GM12878 (cell line): ENCODE data around the gene EFHC1. TPM values are rescaled to one million over a fixed set of nuclear protein-coding genes. Genes with fewer than 3 reads are reported as not detected.

Source experiments
- ATAC-seq: fragments of 200-7000 bp; cut with Tn5 transposase; 3 replicates; pipeline ENCODE4 v1.9.1; 2020; ENCODE audit warnings: mild to moderate bottlenecking, moderate library complexity
- BruUV-seq: library from RNA; stranded (reverse); fragments of 400-500 nt; replicated peaks from 2 replicates; lab custom pipeline; 2021; lab: Mats Ljungman, UMichigan
- CTCF ChIA-PET: fragments of 300-600 bp; sonication (Branson Sonifier 250); formaldehyde crosslinking; extraction: SDS; loops from one replicate; lab custom pipeline; 2021; ENCODE audit warnings: inconsistent platforms; lab: Yijun Ruan, JAX
- POLR2A ChIA-PET: fragments of 350-600 bp; formaldehyde crosslinking; extraction: SDS; loops from one replicate; lab custom pipeline; 2021; ENCODE audit warnings: inconsistent platforms; lab: Charles Lee
- RAD21 ChIA-PET: fragments of 300-600 bp; sonication (Branson Sonifier 250); formaldehyde crosslinking; loops from one replicate; lab custom pipeline; 2023; ENCODE audit warnings: antibody characterized with exemption; ENCODE audit not compliant: unreplicated experiment; lab: Charles Lee
- SMC1A ChIA-PET: fragments of 300-600 bp; sonication (Branson Sonifier 250); formaldehyde crosslinking; loops from one replicate; lab custom pipeline; 2023; ENCODE audit not compliant: unreplicated experiment, uncharacterized antibody; lab: Charles Lee
- DNase-seq: peaks from one replicate; pipeline ENCODE4 v3.0.0-alpha.2; 2011; ENCODE audit warnings: low read depth, low spot score
- FAIRE-seq: peaks from 3 replicates; lab custom pipeline; 2011; peaks lifted over from hg19 to GRCh38; lab: Jason Lieb, UNC
- H2AFZ ChIP-seq: 2 replicates; pipeline ENCODE4 v1.6.0; 2011; ENCODE audit warnings: low read depth, low read length, control low read depth; ENCODE audit not compliant: control insufficient read depth
- H3K27ac ChIP-seq: 2 replicates; pipeline ENCODE4 v1.5.1; 2011; ENCODE audit warnings: control low read depth; ENCODE audit not compliant: control insufficient read depth, insufficient read depth
- H3K27me3 ChIP-seq, 2 experiments: replicated peaks in 1 of 2; 2 replicates each; pipeline versions ENCODE4 v1.6.0 to v1.6.1; 2011; ENCODE audit warnings: low read length in 1 of 2; ENCODE audit not compliant: control insufficient read depth in 2 of 2, insufficient read depth in 2 of 2
- H3K36me3 ChIP-seq, 2 experiments: 2 replicates each; pipeline ENCODE4 v1.5.1; 2011; ENCODE audit warnings: low read length in 1 of 2; ENCODE audit not compliant: control insufficient read depth in 2 of 2, insufficient read depth in 2 of 2
- H3K4me1 ChIP-seq: 2 replicates; pipeline ENCODE4 v1.6.1; 2011; ENCODE audit warnings: mild to moderate bottlenecking, low read length, moderate library complexity, mixed read lengths; ENCODE audit not compliant: control insufficient read depth, insufficient read depth
- H3K4me2 ChIP-seq: 2 replicates; pipeline ENCODE4 v1.6.0; 2011; ENCODE audit warnings: control low read depth; ENCODE audit not compliant: control insufficient read depth, insufficient read depth
- H3K4me3 ChIP-seq: fragments of 200-600 bp; sonication (generic); 2 replicates; pipeline ENCODE4 v1.5.1; 2016
- H3K79me2 ChIP-seq: 2 replicates; pipeline ENCODE4 v1.6.0; 2011; ENCODE audit warnings: low read length; ENCODE audit not compliant: control insufficient read depth, insufficient read depth
- H3K9ac ChIP-seq: 2 replicates; pipeline ENCODE4 v1.8.0; 2011; ENCODE audit warnings: low read length, control low read depth, mixed read lengths; ENCODE audit not compliant: control insufficient read depth, insufficient read depth
- H3K9me3 ChIP-seq: replicated peaks from 3 replicates; pipeline ENCODE4 v1.5.1; 2011; ENCODE audit warnings: mild to moderate bottlenecking, low read length; ENCODE audit not compliant: control insufficient read depth, insufficient read depth
- H4K20me1 ChIP-seq: 2 replicates; pipeline ENCODE4 v1.6.0; 2011; ENCODE audit not compliant: control insufficient read depth, insufficient read depth
- CBX3 ChIP-seq: fragments of 200-600 bp; sonication (generic); IDR thresholded peaks from 2 replicates; pipeline ENCODE4 v1.6.1; 2016; ENCODE audit warnings: low read depth, borderline replicate concordance
- HDGF ChIP-seq: fragments of 450-650 bp; IDR thresholded peaks from 2 replicates; pipeline ENCODE4 v1.6.1; 2016; ENCODE audit warnings: antibody characterized with exemption
- KAT2A ChIP-seq: conservative IDR thresholded peaks from 2 replicates; pipeline ENCODE4 v1.6.1; 2011; ENCODE audit warnings: low read depth, low read length; ENCODE audit not compliant: control insufficient read depth
- NFXL1 ChIP-seq: fragments of 450-650 bp; IDR thresholded peaks from 2 replicates; pipeline ENCODE4 v1.6.1; 2017; ENCODE audit warnings: antibody characterized with exemption, mild to moderate bottlenecking, borderline replicate concordance
- NFYA ChIP-seq: IDR thresholded peaks from 2 replicates; pipeline ENCODE4 v1.6.1; 2011; ENCODE audit warnings: low read depth, mild to moderate bottlenecking, low read length, improper control_type of control experiment, borderline replicate concordance
- RAD21 ChIP-seq: IDR thresholded peaks from 2 replicates; pipeline ENCODE4 v1.6.1; 2011; ENCODE audit warnings: mild to moderate bottlenecking, low read depth, low read length, moderate library complexity; ENCODE audit not compliant: insufficient read depth
- RCOR1 ChIP-seq: conservative IDR thresholded peaks from 2 replicates; pipeline ENCODE4 v1.6.1; 2012; ENCODE audit warnings: low read depth, low read length, improper control_type of control experiment
- RELA ChIP-seq: fragments of 450-650 bp; IDR thresholded peaks from 2 replicates; pipeline ENCODE4 v1.8.0; 2014; ENCODE audit warnings: borderline replicate concordance; ENCODE audit not compliant: partially characterized antibody
- TAF1 ChIP-seq: IDR thresholded peaks from 2 replicates; pipeline ENCODE4 v1.6.1; 2011; ENCODE audit warnings: mild to moderate bottlenecking, low read depth, low read length, borderline replicate concordance
- TCF12 ChIP-seq: IDR thresholded peaks from 2 replicates; pipeline ENCODE4 v1.6.1; 2011; ENCODE audit warnings: low read depth, mild to moderate bottlenecking, low read length
- WRNIP1 ChIP-seq: IDR thresholded peaks from 2 replicates; pipeline ENCODE4 v1.6.1; 2011; ENCODE audit warnings: low read depth, low read length, improper control_type of control experiment, borderline replicate concordance
- WGBS: methylation state at CpG from one replicate; pipeline ENCODE4 v1.1.6; 2016; ENCODE audit warnings: low lambda C conversion rate; ENCODE audit not compliant: insufficient replicate concordance, insufficient coverage; ENCODE audit errors: missing lambda C conversion rate; 5-methylcytosine and 5-hydroxymethylcytosine counted together
- in situ Hi-C: fragments of 300-500 bp; cut with MboI; formaldehyde crosslinking; loops from 9 replicates; pipeline ENCODE4 v1.14.3; 2018; ENCODE audit warnings: mixed read lengths
- intact Hi-C: fragments of 100-400 bp; cut with micrococcal nuclease; formaldehyde crosslinking; loops from one replicate; pipeline ENCODE4 v1.14.2; 2022; ENCODE audit not compliant: unreplicated experiment
- polyA plus RNA-seq, 11 experiments: library from polyadenylated mRNA; depleted of rRNA in 4 of 11; unstranded in 6 of 11; stranded (reverse) in 5 of 11; fragments of >200 nt; fragmentation: Nextera tagmentation in 4 of 11; fragmentation: Illumina TruSeq in 1 of 11; extraction: Ambion mirVana in 4 of 11; extraction: Trizol in 1 of 11; gene quantifications; 1 replicate in 1 of 11; 2 replicates in 10 of 11; pipeline versions ENCODE4 v1.2.1 to v1.2.3, GENCODE V29; 2011 to 2016; ENCODE audit warnings: inconsistent platforms in 2 of 11, missing spikeins in 2 of 11, low read depth in 1 of 11
- total RNA-seq, 4 experiments: library from RNA; depleted of rRNA in 3 of 4; stranded (reverse); fragments of >200 nt in 3 of 4; fragmentation: Illumina TruSeq in 1 of 4; extraction: Trizol in 1 of 4; gene quantifications; 2 replicates each; pipeline versions ENCODE4 v1.2.1 to v1.2.3, GENCODE V29; 2013 to 2021
- TF ChIP-seq, protein P1 (sequence below): fragments of 450-650 bp; formaldehyde crosslinking; IDR thresholded peaks from 2 replicates; pipeline ENCODE4 v1.5.0; 2022; ENCODE audit warnings: mild to moderate bottlenecking, missing genetic modification characterization
- TF ChIP-seq, protein P2 (sequence below): fragments of 450-650 bp; IDR thresholded peaks from 2 replicates; pipeline ENCODE4 v1.6.1; 2016; ENCODE audit warnings: mild to moderate bottlenecking
- TF ChIP-seq, protein P3 (sequence below): IDR thresholded peaks from 2 replicates; pipeline ENCODE4 v1.6.1; 2011; ENCODE audit warnings: borderline replicate concordance, low read depth, mild to moderate bottlenecking, moderate library complexity, low read length; ENCODE audit not compliant: insufficient read depth, poor library complexity, severe bottlenecking

EFHC1 gene
- total and polyA plus RNA-seq, 10 of the 15 experiments (the other 5 are each of a cell fraction or from before 2014, with no cell fraction given), result 5.5 to 14.5 (median 8.8) TPM

DNA sequence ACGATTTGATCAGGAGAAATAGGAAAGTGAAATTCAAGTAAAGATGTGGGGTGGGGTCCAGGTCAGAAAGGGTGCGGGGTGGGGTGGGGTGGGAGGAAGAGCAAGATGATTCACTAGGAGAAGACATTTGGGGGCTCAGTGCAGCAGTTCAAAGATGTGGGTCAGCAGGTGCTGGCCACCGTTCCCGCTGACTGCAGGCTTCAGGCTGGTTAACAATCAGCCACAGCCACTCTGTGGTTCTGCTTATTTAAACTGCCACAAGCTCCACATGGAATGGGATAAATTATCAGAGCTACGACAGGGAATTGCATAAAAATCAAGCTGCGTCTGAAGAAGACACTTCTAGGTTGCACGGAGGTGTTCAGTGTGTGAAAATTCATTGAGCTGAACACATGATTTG, 107.3 kb downstream of the EFHC1 start:
- CTCF ChIA-PET, result no interaction called here
- SMC1A ChIA-PET, result no interaction called here
- BruUV-seq, result no TSS peak
- Histone ChIP-seq H3K4me1 (peaks cover 14% of the 10 kb centered on the region), H3K27ac (no peak overlapping the region), H4K20me1 (no peaks in the 10 kb centered on the region; the same call in 1 of the 2 replicates), H3K36me3 (no peaks in the 10 kb centered on the region; a peak in 1 of 4 replicates), H3K27me3 (no peaks in the 10 kb centered on the region), H3K9me3 (no peaks in the 10 kb centered on the region), H3K4me3 (no peak overlapping the region)
- RAD21 ChIA-PET, result no interaction called here
- in situ Hi-C loops, result no loop called here
- no peak for ATAC-seq
- no peak for DNase-seq
- FAIRE-seq, result no peak
- TF ChIP-seq NFYA (no peak), HDGF (no peak), NFXL1 (no peak), CBX3 (no peak), WRNIP1 (no peak), RELA (no peak), TAF1 (no peak), RAD21 (no peak), RCOR1 (no peak), KAT2A (no peak), TCF12 (no peak)
- TF ChIP-seq, protein P1, sequence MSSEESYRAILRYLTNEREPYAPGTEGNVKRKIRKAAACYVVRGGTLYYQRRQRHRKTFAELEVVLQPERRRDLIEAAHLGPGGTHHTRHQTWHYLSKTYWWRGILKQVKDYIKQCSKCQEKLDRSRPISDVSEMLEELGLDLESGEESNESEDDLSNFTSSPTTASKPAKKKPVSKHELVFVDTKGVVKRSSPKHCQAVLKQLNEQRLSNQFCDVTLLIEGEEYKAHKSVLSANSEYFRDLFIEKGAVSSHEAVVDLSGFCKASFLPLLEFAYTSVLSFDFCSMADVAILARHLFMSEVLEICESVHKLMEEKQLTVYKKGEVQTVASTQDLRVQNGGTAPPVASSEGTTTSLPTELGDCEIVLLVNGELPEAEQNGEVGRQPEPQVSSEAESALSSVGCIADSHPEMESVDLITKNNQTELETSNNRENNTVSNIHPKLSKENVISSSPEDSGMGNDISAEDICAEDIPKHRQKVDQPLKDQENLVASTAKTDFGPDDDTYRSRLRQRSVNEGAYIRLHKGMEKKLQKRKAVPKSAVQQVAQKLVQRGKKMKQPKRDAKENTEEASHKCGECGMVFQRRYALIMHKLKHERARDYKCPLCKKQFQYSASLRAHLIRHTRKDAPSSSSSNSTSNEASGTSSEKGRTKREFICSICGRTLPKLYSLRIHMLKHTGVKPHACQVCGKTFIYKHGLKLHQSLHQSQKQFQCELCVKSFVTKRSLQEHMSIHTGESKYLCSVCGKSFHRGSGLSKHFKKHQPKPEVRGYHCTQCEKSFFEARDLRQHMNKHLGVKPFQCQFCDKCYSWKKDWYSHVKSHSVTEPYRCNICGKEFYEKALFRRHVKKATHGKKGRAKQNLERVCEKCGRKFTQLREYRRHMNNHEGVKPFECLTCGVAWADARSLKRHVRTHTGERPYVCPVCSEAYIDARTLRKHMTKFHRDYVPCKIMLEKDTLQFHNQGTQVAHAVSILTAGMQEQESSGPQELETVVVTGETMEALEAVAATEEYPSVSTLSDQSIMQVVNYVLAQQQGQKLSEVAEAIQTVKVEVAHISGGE (CRISPR knock-in tag), result no peak
- TF ChIP-seq, protein P2, sequence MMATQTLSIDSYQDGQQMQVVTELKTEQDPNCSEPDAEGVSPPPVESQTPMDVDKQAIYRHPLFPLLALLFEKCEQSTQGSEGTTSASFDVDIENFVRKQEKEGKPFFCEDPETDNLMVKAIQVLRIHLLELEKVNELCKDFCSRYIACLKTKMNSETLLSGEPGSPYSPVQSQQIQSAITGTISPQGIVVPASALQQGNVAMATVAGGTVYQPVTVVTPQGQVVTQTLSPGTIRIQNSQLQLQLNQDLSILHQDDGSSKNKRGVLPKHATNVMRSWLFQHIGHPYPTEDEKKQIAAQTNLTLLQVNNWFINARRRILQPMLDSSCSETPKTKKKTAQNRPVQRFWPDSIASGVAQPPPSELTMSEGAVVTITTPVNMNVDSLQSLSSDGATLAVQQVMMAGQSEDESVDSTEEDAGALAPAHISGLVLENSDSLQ, result no peak
- TF ChIP-seq, protein P3, sequence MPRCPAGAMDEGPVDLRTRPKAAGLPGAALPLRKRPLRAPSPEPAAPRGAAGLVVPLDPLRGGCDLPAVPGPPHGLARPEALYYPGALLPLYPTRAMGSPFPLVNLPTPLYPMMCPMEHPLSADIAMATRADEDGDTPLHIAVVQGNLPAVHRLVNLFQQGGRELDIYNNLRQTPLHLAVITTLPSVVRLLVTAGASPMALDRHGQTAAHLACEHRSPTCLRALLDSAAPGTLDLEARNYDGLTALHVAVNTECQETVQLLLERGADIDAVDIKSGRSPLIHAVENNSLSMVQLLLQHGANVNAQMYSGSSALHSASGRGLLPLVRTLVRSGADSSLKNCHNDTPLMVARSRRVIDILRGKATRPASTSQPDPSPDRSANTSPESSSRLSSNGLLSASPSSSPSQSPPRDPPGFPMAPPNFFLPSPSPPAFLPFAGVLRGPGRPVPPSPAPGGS, result no peak
- TF ChIP-seq, all 136 proteins: peak for 0
- intact Hi-C loops, result no loop called here
- H3K9ac ChIP-seq, result no peak overlapping the region
- WGBS, result 81% methylated on average over 6 of the region's 7 CpGs
- H2AFZ ChIP-seq, result no peak overlapping the region
- POLR2A ChIA-PET, result no interaction called here
- H3K4me2 ChIP-seq, result no peak overlapping the region
- no peaks in the 10 kb centered on the region for H3K79me2 ChIP-seq
